AG04450 (cell line): ENCODE measurements around the gene GPC3. TPM values are rescaled to one million over a fixed set of nuclear protein-coding genes. Genes with fewer than 3 reads are reported as not detected.
"Not testable (repeated sequence)": the region's sequence is repeated elsewhere in the genome, so short reads cannot be mapped to it uniquely, and the experiment has no call there.

Experiments
- CTCF ChIA-PET: fragments of 300-600, 350-600 bp; formaldehyde crosslinking; extraction: SDS; loops from one replicate; lab custom pipeline; 2022; ENCODE audit warnings: antibody characterized with exemption, inconsistent platforms; lab: Charles Lee
- POLR2A ChIA-PET: fragments of 350-600 bp; formaldehyde crosslinking; extraction: SDS; loops from one replicate; lab custom pipeline; 2021; ENCODE audit warnings: antibody characterized with exemption, inconsistent platforms; lab: Yijun Ruan, JAX
- DNase-seq: peaks from one replicate; pipeline ENCODE4 v3.0.0-alpha.2; 2011; ENCODE audit warnings: low read depth, low spot score
- H3K27ac ChIP-seq: one replicate; pipeline ENCODE4 v1.5.1; 2012; ENCODE audit warnings: low read depth, low read length, control low read depth
- H3K27me3 ChIP-seq: one replicate; pipeline ENCODE4 v1.6.0; 2012; ENCODE audit warnings: low read length; ENCODE audit not compliant: control insufficient read depth, insufficient read depth
- H3K4me3 ChIP-seq: 2 replicates; pipeline ENCODE4 v1.5.1; 2011; ENCODE audit warnings: mild to moderate bottlenecking, low read depth, low read length, control low read depth
- H3K9me3 ChIP-seq: 2 replicates; pipeline ENCODE4 v1.5.1; 2012; ENCODE audit warnings: low read length; ENCODE audit not compliant: control insufficient read depth, insufficient read depth
- polyA plus RNA-seq: library from polyadenylated mRNA; depleted of rRNA; stranded (reverse); fragments of >200 nt; gene quantifications from 2 replicates; pipeline ENCODE4 v1.2.3, GENCODE V29; 2011
- TF ChIP-seq, protein P1 (sequence below): IDR thresholded peaks from 2 replicates; pipeline ENCODE4 v1.5.1; 2011; ENCODE audit warnings: low read depth, low read length, control low read depth, inconsistent platforms

GPC3 gene
- polyA plus RNA-seq, 1 experiment = not detected

- H3K9me3 ChIP-seq = no peaks in the 10 kb centered on the region
- ChIA-PET CTCF (interaction anchor here (2.0 to 2.2 kb wide), 2 partner anchors 43 to 51 kb away, joined by 7 to 8 read pairs; no protein-coding TSS in a partner anchor), POLR2A (no interaction called here)
- no peak for DNase-seq
- H3K27me3 ChIP-seq = no peaks in the 10 kb centered on the region
- TF ChIP-seq, protein P1, sequence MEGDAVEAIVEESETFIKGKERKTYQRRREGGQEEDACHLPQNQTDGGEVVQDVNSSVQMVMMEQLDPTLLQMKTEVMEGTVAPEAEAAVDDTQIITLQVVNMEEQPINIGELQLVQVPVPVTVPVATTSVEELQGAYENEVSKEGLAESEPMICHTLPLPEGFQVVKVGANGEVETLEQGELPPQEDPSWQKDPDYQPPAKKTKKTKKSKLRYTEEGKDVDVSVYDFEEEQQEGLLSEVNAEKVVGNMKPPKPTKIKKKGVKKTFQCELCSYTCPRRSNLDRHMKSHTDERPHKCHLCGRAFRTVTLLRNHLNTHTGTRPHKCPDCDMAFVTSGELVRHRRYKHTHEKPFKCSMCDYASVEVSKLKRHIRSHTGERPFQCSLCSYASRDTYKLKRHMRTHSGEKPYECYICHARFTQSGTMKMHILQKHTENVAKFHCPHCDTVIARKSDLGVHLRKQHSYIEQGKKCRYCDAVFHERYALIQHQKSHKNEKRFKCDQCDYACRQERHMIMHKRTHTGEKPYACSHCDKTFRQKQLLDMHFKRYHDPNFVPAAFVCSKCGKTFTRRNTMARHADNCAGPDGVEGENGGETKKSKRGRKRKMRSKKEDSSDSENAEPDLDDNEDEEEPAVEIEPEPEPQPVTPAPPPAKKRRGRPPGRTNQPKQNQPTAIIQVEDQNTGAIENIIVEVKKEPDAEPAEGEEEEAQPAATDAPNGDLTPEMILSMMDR = no peak
- H3K4me3 ChIP-seq = no peak overlapping the region
- H3K27ac ChIP-seq = no peak overlapping the region
These were observed 244.1 kb downstream of the GPC3 start for GRCh38 chrX:133741303-133741702.

DNA sequence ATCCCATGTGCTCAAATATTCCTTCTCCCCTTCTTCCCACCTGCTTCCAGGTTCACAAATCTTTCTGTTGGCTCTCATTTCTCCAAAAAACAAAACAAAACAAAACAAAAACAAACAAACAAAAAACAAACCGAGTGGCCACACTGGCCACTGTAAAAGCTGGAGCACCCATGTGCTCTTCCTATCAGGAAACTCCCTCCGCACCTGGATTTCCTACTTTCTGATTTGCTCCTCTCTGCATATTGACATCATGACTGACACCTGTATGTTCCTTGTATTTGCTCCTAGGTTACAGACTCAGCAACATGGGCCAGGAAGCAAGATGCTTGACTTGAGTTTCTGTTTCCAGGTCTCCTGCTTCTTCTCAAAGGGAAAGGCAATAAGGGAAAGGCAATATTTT, 258.8 kb downstream of the GPC3 start:
- H3K27ac ChIP-seq = no peak overlapping the region
- no peak for DNase-seq
- TF ChIP-seq, protein P1 = no peak
- CTCF ChIA-PET = no interaction called here
- no peaks in the 10 kb centered on the region for H3K9me3 ChIP-seq
- POLR2A ChIA-PET = no interaction called here
- H3K27me3 ChIP-seq = no peaks in the 10 kb centered on the region
- H3K4me3 ChIP-seq = no peak overlapping the region

GRCh38 chrX:133726211-133726630, 259.2 kb downstream of the GPC3 start:
- Histone ChIP-seq H3K9me3 (no peaks in the 10 kb centered on the region), H3K27ac (no peak overlapping the region), H3K27me3 (no peaks in the 10 kb centered on the region), H3K4me3 (no peak overlapping the region)
- TF ChIP-seq, protein P1 = no peak
- CTCF ChIA-PET = interaction anchor here (1.0 kb wide), 1 partner anchor 65 kb away, joined by 4 read pairs; no protein-coding TSS in a partner anchor
- POLR2A ChIA-PET = no interaction called here
- DNase-seq = peak; percentile 21

DNA sequence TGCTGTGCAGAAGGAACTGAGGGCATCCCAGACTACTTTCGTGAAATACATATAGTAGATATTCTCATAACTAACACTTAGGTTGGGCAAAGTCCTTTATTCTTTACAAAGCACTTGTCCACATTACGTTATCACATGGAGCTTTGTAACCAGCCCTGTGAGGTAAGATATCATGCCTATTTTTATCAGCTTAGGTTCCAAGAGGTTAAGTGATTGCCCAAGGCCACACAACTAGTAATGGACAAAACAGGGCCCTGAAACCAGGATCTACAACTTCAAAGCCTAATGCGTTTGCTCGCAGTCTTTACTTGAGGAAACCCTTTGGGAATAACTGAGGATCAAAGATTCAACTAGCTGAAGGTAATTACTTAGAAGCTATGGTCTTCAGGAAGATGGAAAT, 261.5 kb downstream of the GPC3 start:
- H3K27ac ChIP-seq = no peak overlapping the region
- DNase-seq = no peak
- no peaks in the 10 kb centered on the region for H3K27me3 ChIP-seq
- ChIA-PET POLR2A (no interaction called here), CTCF (no interaction called here)
- no peak overlapping the region for H3K4me3 ChIP-seq
- TF ChIP-seq, protein P1 = no peak
- no peaks in the 10 kb centered on the region for H3K9me3 ChIP-seq

GRCh38 chrX:133722756-133723155, 262.6 kb downstream of the GPC3 start:
- TF ChIP-seq, protein P1 = no peak
- no peak for DNase-seq
- H3K4me3 ChIP-seq = no peak overlapping the region
- H3K27me3 ChIP-seq = no peaks in the 10 kb centered on the region
- H3K27ac ChIP-seq = no peak overlapping the region
- H3K9me3 ChIP-seq = no peaks in the 10 kb centered on the region
- CTCF ChIA-PET = no interaction called here
- POLR2A ChIA-PET = no interaction called here

DNA sequence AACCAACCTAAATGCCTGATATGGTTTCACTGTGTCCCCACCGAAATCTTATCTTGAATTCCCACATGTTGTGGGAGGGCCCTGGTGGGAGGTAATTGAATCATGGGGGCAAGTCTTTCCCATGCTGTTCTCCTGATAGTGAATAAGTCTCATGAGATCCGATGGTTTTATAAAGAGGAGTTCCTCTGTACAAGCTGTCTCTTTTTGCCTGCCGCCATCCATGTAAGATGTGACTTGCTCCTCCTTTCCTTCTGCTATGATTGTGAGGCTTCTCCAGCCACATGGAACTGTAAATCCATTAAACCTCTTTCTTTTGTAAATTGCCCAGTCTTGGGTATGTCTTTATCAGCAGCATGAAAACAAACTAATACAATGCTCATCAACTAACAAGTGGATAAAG, 265.1 kb downstream of the GPC3 start:
- H3K9me3 ChIP-seq, H3K27ac ChIP-seq, DNase-seq, H3K27me3 ChIP-seq, POLR2A ChIA-PET, H3K4me3 ChIP-seq, CTCF ChIA-PET: not testable (repeated sequence)
